Endothelial cell of umbilical vein (primary cell): Measurements from ENCODE around the gene PKDCC. TPM values are rescaled to one million over a fixed set of nuclear protein-coding genes. Genes with fewer than 3 reads are reported as not detected.

ENCODE experiments used
- BruUV-seq: library from RNA; stranded (reverse); fragments of 400-500 nt; replicated peaks from 2 replicates; lab custom pipeline; 2021; lab: Mats Ljungman, UMichigan
- CTCF ChIA-PET: fragments of 300-600, 350-600 bp; sonication (Branson Sonifier 250); formaldehyde crosslinking; loops from one replicate; lab custom pipeline; 2021; ENCODE audit warnings: antibody characterized with exemption, inconsistent platforms; lab: Charles Lee
- POLR2A ChIA-PET: fragments of 300-600, 350-600 bp; sonication (Branson Sonifier 250); formaldehyde crosslinking; loops from one replicate; lab custom pipeline; 2021; ENCODE audit warnings: antibody characterized with exemption, inconsistent platforms; lab: Charles Lee
- DNase-seq: peaks from one replicate; pipeline ENCODE4 v3.0.0-alpha.2; 2011; ENCODE audit warnings: low read depth, low spot score
- FAIRE-seq: peaks from 2 replicates; lab custom pipeline; 2011; peaks lifted over from hg19 to GRCh38; lab: Jason Lieb, UNC
- H2AFZ ChIP-seq: 2 replicates; pipeline ENCODE4 v1.6.0; 2012; ENCODE audit warnings: low read depth, low read length, control low read depth, inconsistent platforms
- H3K27ac ChIP-seq: 2 replicates; pipeline ENCODE4 v1.5.1; 2011; ENCODE audit warnings: low read depth, mild to moderate bottlenecking, control low read depth, low read length, moderate library complexity; ENCODE audit not compliant: insufficient read depth
- H3K27me3 ChIP-seq, 2 experiments: 2 replicates each; pipeline versions ENCODE4 v1.6.0 to v1.6.1; 2011; ENCODE audit warnings: low read length in 2 of 2, mixed read lengths in 1 of 2; ENCODE audit not compliant: control insufficient read depth in 2 of 2, insufficient read depth in 2 of 2
- H3K36me3 ChIP-seq, 2 experiments: 2 replicates in 1 of 2; 3 replicates in 1 of 2; pipeline ENCODE4 v1.5.1; 2011; ENCODE audit warnings: low read length in 2 of 2, mild to moderate bottlenecking in 1 of 2, moderate library complexity in 1 of 2; ENCODE audit not compliant: control insufficient read depth in 2 of 2, insufficient read depth in 2 of 2; ENCODE audit errors: extremely low read depth in 1 of 2
- H3K4me1 ChIP-seq: 3 replicates; pipeline ENCODE4 v1.5.1; 2011; ENCODE audit warnings: mild to moderate bottlenecking, low read length; ENCODE audit not compliant: control insufficient read depth, insufficient read depth; ENCODE audit errors: extremely low read depth
- H3K4me2 ChIP-seq: 2 replicates; pipeline ENCODE4 v1.6.1; 2011; ENCODE audit warnings: low read length, control low read depth, mixed read lengths; ENCODE audit not compliant: insufficient read depth
- H3K4me3 ChIP-seq, 3 experiments: fragments of 200-600 bp in 1 of 3; sonication (generic), shearing (Covaris generic) in 1 of 3; replicated peaks in 1 of 3; 2 replicates each; pipeline ENCODE4 v1.5.1; 2011 to 2016; ENCODE audit warnings: control low read depth in 3 of 3, low read length in 3 of 3, mild to moderate bottlenecking in 2 of 3, inconsistent platforms in 1 of 3, low read depth in 1 of 3, moderate library complexity in 1 of 3; ENCODE audit not compliant: insufficient read depth in 1 of 3
- H3K79me2 ChIP-seq: 2 replicates; pipeline ENCODE4 v1.6.0; 2012; ENCODE audit warnings: low read length, inconsistent platforms; ENCODE audit not compliant: control insufficient read depth, insufficient read depth
- H3K9ac ChIP-seq: replicated peaks from 2 replicates; pipeline ENCODE3; 2011; ENCODE audit warnings: low read length, control low read depth; ENCODE audit not compliant: insufficient read depth; ENCODE audit errors: extremely low read depth
- H3K9me1 ChIP-seq: replicated peaks from 3 replicates; pipeline ENCODE4 v1.6.0; 2011; ENCODE audit warnings: mild to moderate bottlenecking, low read length; ENCODE audit not compliant: control insufficient read depth, insufficient read depth; ENCODE audit errors: extremely low read depth
- H3K9me3 ChIP-seq: replicated peaks from 2 replicates; pipeline ENCODE4 v1.5.1; 2012; ENCODE audit warnings: low read length, inconsistent platforms; ENCODE audit not compliant: control insufficient read depth, insufficient read depth
- H4K20me1 ChIP-seq: replicated peaks from 2 replicates; pipeline ENCODE3; 2011; ENCODE audit warnings: mild to moderate bottlenecking, low read length; ENCODE audit not compliant: control insufficient read depth, insufficient read depth; ENCODE audit errors: extremely low read depth
- EZH2 ChIP-seq: IDR thresholded peaks from 2 replicates; pipeline ENCODE4 v1.6.1; 2012; ENCODE audit warnings: borderline replicate concordance, low read depth, mild to moderate bottlenecking, moderate library complexity, low read length, inconsistent platforms; ENCODE audit not compliant: severe bottlenecking
- JUN ChIP-seq: IDR thresholded peaks from 2 replicates; pipeline ENCODE4 v1.6.1; 2011; ENCODE audit warnings: borderline replicate concordance, low read depth; ENCODE audit not compliant: insufficient read length, insufficient read depth
- dilution Hi-C: fragments of 300-500 bp; cut with MboI; formaldehyde crosslinking; loops from one replicate; pipeline ENCODE4 v1.15.0; 2019; ENCODE audit warnings: low sequenced_read_pairs; ENCODE audit not compliant: extremely low pct_ligation_motif_present
- intact Hi-C: fragments of 100-400 bp; cut with micrococcal nuclease; formaldehyde crosslinking; loops from one replicate; pipeline ENCODE4 v1.10.0; 2022
- polyA plus RNA-seq, 4 experiments: library from polyadenylated mRNA; depleted of rRNA in 3 of 4; stranded (reverse) in 3 of 4; unstranded in 1 of 4; fragments of >200 nt; gene quantifications; 2 replicates each; pipeline versions ENCODE4 v1.2.1 to v1.2.3, GENCODE V29; 2011 to 2012; ENCODE audit warnings: missing spikeins in 1 of 4
- total RNA-seq: library from RNA; stranded (reverse); gene quantifications from 2 replicates; pipeline ENCODE4 v1.2.3, GENCODE V29; 2021

The PKDCC gene
- total and polyA plus RNA-seq, 2 donors (not counting 3 experiments of a cell fraction or from before 2014, with no cell fraction given) = 3.0 to 5.9 TPM

DNA sequence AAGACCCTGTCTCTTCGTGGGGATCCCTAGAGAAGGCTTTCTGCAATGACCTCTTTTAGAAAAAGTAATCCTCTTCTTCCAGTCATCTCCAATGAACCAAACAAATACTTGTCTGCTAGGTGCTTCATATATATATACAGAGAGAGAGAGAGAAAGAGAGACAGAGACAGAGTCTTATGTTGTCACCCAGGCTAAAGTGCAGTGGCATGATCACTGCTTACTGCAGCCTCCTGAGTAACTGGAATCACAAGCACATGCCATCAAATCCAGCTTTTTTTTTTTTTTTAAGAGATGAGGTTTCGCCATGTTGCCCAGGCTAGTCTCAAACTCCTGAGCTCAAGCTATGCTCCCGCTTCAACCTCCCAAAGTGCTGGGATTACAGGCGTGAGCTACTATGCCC is 18.6 kb upstream of the PKDCC start:
- Histone ChIP-seq H3K27ac (no peak overlapping the region), H3K4me1 (peaks cover 16% of the 10 kb centered on the region), H2AFZ (no peak overlapping the region), H3K9me3 (no peaks in the 10 kb centered on the region), H3K9ac (no peak overlapping the region), H3K4me2 (no peak overlapping the region), H3K79me2 (no peaks in the 10 kb centered on the region), H3K9me1 (no peaks in the 10 kb centered on the region), H3K4me3 (no peak overlapping the region), H3K27me3 (peaks cover 5 to 7% of the 10 kb centered on the region in 2 experiments), H3K36me3 (no peaks in the 10 kb centered on the region), H4K20me1 (no peaks in the 10 kb centered on the region)
- ChIA-PET POLR2A (no interaction called here), CTCF (interaction anchor here (0.9 to 1.1 kb wide), 2 partner anchors 19 to 176 kb away, joined by 3 read pairs; no protein-coding TSS in a partner anchor)
- no TSS peak for BruUV-seq
- intact Hi-C loops = no loop called here
- dilution Hi-C loops = no loop called here
- no peak for DNase-seq
- TF ChIP-seq JUN = no peak
- no peak for FAIRE-seq

DNA sequence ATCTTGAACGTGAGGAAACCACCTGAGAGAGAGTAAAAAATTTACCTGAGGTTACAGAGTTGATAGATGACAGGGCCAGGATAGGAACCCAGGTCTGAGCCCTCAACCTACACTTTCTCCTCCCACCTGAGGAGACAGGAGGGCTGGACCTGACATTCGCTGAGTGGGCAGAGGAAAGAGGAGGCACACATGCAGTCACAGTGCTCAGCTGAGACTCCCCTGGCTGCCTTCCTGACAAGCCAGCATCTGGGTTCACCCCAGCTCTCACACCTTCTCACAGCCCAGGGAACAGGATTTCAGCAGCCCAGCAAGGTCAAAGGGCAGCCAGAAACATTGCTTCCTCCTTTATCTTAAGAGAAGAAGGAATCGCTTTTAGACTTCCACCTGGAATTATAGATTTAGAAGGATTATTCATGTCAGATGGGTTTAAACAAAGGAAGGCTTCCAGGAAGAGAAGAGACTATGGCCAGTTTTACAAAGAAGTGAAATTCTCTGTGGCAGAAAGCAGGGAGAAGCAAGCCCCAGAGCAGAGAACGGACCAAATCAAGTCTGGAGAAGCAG is 18.1 kb upstream of the PKDCC start:
- dilution Hi-C loops (no loop called here), intact Hi-C loops (no loop called here)
- FAIRE-seq (no peak), DNase-seq (no peak)
- POLR2A ChIA-PET = no interaction called here
- no TSS peak for BruUV-seq
- no peaks in the 10 kb centered on the region for H3K36me3 ChIP-seq
- no peaks in the 10 kb centered on the region for H3K79me2 ChIP-seq
- no peak overlapping the region for H3K9ac ChIP-seq
- no peak overlapping the region for H2AFZ ChIP-seq
- CTCF ChIA-PET = no interaction called here
- H3K4me3 ChIP-seq = no peak overlapping the region
- peaks cover 12% of the 10 kb centered on the region for H3K4me1 ChIP-seq
- no peaks in the 10 kb centered on the region for H3K9me3 ChIP-seq
- H3K4me2 ChIP-seq = no peak overlapping the region
- H4K20me1 ChIP-seq = no peaks in the 10 kb centered on the region
- H3K9me1 ChIP-seq = no peaks in the 10 kb centered on the region
- peaks cover 5 to 7% of the 10 kb centered on the region in 2 experiments for H3K27me3 ChIP-seq
- no peak for TF ChIP-seq EZH2
- H3K27ac ChIP-seq = no peak overlapping the region
